ENCODE measurements around the gene ZNF681.
"Not testable (repeated sequence)": the region's sequence is repeated elsewhere in the genome, so short reads cannot be mapped to it uniquely, and the experiment has no call there.

Gene ZNF681

DNA sequence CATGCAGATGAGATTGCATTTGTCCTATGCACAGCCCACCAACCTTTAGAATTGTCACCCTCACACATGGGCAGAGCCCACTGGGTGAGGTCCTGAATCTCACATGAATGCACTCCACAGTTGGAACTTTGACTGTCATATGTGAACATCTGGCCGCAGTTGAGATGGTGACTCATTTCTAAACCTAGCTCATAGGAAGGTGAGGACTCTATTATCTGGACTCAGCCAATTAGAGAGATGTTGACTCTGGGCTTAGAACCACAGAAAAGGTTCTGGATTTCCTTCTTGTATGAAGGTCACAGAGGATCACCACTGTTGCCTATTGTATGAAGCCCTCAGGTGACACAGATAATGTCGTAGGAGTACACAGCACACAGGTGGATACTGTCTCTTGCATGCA lies 25.6 kb upstream of the ZNF681 start:
- H3K27me3 Mint-ChIP-seq = no peaks in the 10 kb centered on the region
- ATAC-seq (ENCODE audit: low read depth) (no peak), DNase-seq (ENCODE audit: low spot score in 2 of 2) (no peak)
- no peak overlapping the region for H3K27ac Mint-ChIP-seq
- no peaks in the 10 kb centered on the region for H3K9me3 Mint-ChIP-seq
- no peak overlapping the region for H3K4me3 Mint-ChIP-seq
- H3K4me1 Mint-ChIP-seq = no peaks in the 10 kb centered on the region
- peaks cover 23% of the 10 kb centered on the region for H3K36me3 Mint-ChIP-seq

DNA sequence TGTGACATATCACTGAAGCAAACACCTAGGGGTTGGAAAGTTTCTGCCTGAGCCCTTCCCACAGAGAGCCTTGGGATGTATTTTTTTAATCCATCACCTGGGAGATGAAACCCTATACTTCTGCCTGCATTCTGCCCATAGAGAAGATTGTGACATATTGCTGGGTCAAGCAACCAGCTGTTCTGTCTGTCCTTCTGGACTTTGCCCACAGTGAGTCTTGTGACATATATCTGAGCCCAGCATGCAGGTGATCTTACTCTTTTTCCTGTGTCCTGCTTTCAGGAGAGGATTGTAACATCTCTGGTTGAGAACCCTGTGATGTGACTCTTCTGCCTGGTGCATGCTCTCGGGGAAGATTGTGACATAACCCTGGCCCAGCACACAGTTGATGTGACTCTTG lies 24.9 kb upstream of the ZNF681 start:
- Mint-ChIP-seq H3K36me3 (peaks cover 27% of the 10 kb centered on the region), H3K4me1 (no peaks in the 10 kb centered on the region), H3K27me3 (no peaks in the 10 kb centered on the region), H3K4me3 (no peak overlapping the region), H3K9me3 (no peaks in the 10 kb centered on the region), H3K27ac (no peak overlapping the region)
- ATAC-seq (ENCODE audit: low read depth) (no peak), DNase-seq (ENCODE audit: low spot score in 2 of 2) (no peak)

DNA sequence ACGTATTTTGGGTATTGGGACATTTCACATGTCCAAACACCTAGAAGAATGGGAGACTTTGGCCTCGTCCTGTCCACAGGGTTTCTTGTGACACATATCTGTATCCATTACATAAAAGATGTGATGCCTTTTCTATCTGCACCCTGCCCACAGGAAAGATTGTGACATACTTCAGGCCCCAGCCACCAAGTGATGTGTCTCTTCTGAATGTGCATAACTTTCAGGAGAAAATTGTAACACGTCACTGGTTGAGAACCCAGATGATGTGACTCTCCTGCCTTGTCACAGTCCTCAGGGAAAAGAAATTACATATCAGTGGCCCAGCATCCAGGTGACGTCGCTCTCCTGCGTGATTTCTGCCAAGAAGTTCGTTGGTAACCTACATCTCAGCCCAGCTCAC lies 21.0 kb upstream of the ZNF681 start:
- H3K9me3 Mint-ChIP-seq = no peaks in the 10 kb centered on the region
- no peak overlapping the region for H3K4me3 Mint-ChIP-seq
- DNase-seq (ENCODE audit: low spot score in 2 of 2) (no peak), ATAC-seq (ENCODE audit: low read depth) (no peak)
- H3K4me1 Mint-ChIP-seq = peaks cover 2% of the 10 kb centered on the region
- H3K27me3 Mint-ChIP-seq = no peaks in the 10 kb centered on the region
- H3K27ac Mint-ChIP-seq = no peak overlapping the region
- peaks cover 25% of the 10 kb centered on the region for H3K36me3 Mint-ChIP-seq

DNA sequence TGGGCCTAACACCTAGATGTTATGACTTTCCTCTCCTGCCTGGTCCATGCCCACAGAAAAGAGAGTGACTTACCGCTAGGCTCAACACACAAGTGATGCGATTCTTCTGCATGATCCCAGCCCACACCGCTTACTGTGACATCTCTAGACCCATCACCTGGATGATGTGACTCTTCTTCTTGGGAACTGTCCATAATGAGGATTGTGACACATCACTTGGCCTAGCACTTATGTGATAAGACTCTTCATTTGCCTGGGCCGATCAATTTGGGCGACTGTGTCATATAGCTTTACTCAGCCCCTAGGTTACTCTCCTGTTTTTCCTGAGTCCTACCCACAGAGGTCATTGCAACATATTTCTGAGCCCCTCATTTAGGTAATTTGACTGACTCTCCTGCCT lies 19.9 kb upstream of the ZNF681 start:
- Mint-ChIP-seq H3K27ac (no peak overlapping the region), H3K9me3 (no peaks in the 10 kb centered on the region), H3K4me3 (no peak overlapping the region), H3K27me3 (no peaks in the 10 kb centered on the region), H3K36me3 (peaks cover 29% of the 10 kb centered on the region), H3K4me1 (peaks cover 5% of the 10 kb centered on the region)
- ATAC-seq (ENCODE audit: low read depth) (no peak), DNase-seq (ENCODE audit: low spot score in 2 of 2) (no peak)

DNA sequence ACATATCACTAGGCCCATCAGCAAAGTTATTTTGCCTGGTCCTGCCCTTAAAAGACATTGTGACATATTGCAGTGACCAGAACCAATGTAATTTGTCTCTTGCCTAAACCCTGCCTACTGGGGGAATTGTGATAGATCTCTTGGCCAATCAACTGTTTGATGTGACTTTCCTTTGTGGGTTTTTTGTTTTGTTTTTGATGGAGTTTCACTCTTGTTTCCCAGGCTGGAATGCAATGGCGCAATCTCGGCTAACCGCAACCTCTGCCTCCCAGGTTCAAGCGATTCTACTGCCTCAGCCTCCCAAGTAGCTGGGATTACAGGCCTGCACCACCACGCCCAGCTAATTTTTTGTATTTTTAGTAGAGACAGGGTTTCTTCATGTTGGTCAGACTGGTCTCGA lies 19.3 kb upstream of the ZNF681 start:
- H3K9me3 Mint-ChIP-seq; H3K4me3 Mint-ChIP-seq; H3K4me1 Mint-ChIP-seq; ATAC-seq (ENCODE audit: low read depth); DNase-seq (ENCODE audit: low spot score in 2 of 2); H3K27me3 Mint-ChIP-seq; H3K27ac Mint-ChIP-seq: not testable (repeated sequence)
- peaks cover 29% of the 10 kb centered on the region for H3K36me3 Mint-ChIP-seq

DNA sequence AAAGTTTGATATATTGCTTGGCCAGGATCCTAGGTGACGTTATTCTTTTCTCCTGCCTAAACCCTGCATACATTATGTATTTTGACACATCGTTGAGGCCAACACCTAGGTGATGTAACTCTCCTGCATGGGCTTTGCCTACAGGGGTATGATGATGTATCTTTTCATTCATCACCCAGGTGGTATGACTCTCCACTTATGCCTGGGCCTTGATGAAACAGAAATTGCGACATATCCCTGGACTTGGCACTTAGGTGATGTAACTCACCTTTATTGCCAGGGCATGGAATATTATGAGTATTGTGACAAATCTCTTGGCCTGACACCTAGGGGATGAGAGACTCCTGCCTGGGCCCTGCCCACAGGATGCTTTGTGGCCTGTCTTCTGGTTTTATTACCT lies 18.5 kb upstream of the ZNF681 start:
- peaks cover 25% of the 10 kb centered on the region for H3K36me3 Mint-ChIP-seq
- no peaks in the 10 kb centered on the region for H3K9me3 Mint-ChIP-seq
- H3K4me3 Mint-ChIP-seq = no peak overlapping the region
- no peaks in the 10 kb centered on the region for H3K27me3 Mint-ChIP-seq
- DNase-seq (ENCODE audit: low spot score in 2 of 2) (no peak), ATAC-seq (ENCODE audit: low read depth) (no peak)
- H3K27ac Mint-ChIP-seq = no peak overlapping the region
- peaks cover 5% of the 10 kb centered on the region for H3K4me1 Mint-ChIP-seq

DNA sequence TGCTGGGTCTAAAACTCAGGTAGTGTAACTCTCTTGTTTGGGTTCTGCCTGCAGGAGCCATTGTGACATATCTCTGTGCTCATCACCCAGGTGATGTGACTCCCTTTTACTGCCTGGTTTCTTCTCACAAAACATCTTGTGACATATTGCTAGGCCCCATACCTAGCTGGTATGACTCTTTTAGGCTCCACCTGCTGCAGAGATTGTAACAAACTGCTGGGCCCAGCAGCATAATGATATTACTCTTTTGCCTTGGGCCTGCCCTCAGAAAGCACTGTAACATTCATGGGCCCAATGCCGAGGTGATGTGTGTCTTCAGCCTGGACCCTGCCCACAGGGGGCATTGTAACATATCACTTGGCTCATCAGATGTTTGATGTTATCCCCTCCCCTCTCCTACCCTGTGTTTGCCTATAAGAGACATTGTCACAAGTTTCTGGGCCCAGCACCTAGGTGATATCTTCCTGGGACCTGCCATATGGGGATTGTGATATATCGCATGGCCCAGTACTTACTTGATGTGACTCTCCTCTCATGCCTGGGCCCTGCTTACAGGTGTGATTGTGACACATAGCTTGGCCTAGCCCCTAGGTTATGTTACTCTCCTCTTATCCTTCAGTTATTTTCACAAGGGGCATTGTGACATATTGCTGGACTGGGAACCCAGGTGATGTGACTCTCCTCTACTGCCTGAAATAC lies 18.0 kb upstream of the ZNF681 start:
- DNase-seq (ENCODE audit: low spot score in 2 of 2) = no peak
- no peaks in the 10 kb centered on the region for H3K27me3 Mint-ChIP-seq
- H3K9me3 Mint-ChIP-seq = no peaks in the 10 kb centered on the region
- peaks cover 23% of the 10 kb centered on the region for H3K36me3 Mint-ChIP-seq
- H3K27ac Mint-ChIP-seq = peak overlapping the region; percentile 4
- ATAC-seq (ENCODE audit: low read depth) = no peak
- H3K4me3 Mint-ChIP-seq = no peak overlapping the region
- peaks cover 5% of the 10 kb centered on the region for H3K4me1 Mint-ChIP-seq

DNA sequence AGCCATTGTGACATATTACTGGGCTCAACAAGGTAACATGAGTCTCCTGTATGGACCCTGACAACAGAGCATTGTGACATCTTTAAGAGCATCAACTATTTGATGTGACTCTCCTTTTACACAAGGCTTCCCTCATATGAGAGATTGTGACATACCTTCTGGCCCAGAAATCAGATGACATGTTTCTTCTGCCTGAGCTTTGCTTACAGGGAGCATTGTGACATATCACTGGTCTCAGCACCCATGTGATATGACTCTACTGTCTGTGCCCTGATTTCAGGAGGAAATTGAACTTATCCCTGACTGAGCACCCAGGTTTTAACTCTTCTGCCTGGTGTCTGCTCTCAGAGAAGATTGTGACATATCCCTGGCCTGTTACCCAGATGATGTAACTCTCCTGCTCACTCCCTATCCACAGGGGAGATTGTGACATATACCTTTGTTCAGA lies 15.9 kb upstream of the ZNF681 start:
- H3K4me1 Mint-ChIP-seq = peaks cover 5% of the 10 kb centered on the region
- H3K27me3 Mint-ChIP-seq = no peaks in the 10 kb centered on the region
- peaks cover 17% of the 10 kb centered on the region for H3K36me3 Mint-ChIP-seq
- no peak overlapping the region for H3K4me3 Mint-ChIP-seq
- H3K27ac Mint-ChIP-seq = no peak overlapping the region
- ATAC-seq (ENCODE audit: low read depth) = no peak
- no peaks in the 10 kb centered on the region for H3K9me3 Mint-ChIP-seq
- DNase-seq (ENCODE audit: low spot score in 2 of 2) = no peak

DNA sequence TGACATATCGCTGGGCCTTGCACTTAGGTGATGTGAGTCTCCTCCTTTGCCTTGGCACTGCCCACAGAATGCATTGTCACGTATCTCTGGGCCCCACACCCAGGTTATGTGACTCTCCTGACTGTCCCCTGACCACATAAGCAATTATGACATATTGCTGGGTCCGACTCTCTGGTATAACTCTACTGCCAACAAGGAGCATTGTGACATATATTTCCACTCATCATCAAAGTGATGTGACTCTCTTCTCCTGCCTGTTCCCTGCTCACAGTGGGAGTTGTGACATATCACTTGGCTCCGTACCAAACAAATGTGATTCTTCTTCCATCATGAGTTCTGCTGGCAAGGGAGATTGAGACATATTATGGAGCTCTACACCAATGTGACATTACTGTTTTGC lies 15.4 kb upstream of the ZNF681 start:
- H3K27ac Mint-ChIP-seq = no peak overlapping the region
- H3K36me3 Mint-ChIP-seq = peaks cover 13% of the 10 kb centered on the region
- H3K4me1 Mint-ChIP-seq = peaks cover 5% of the 10 kb centered on the region

DNA sequence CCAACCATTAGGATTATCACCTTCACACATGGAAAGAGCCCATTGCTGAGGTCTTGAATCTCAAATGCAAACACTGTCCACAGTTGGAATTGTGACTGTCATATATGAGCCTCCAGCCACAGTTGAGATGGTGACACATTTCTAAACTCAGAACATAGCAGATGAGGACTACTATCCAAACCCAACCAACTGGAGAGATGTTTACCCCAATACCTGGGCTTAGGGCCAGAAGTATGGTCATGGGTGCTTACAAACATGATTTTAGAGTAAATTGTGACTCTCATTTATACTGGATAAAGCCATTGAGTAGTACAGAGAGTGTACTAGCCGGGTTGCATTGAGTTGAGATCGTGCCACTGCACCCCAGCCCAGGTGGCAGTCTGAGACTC lies 14.0 kb upstream of the ZNF681 start:
- no peak for ATAC-seq (ENCODE audit: low read depth)
- H3K4me3 Mint-ChIP-seq = no peak overlapping the region
- H3K36me3 Mint-ChIP-seq = peaks cover 8% of the 10 kb centered on the region
- no peaks in the 10 kb centered on the region for H3K27me3 Mint-ChIP-seq
- peaks cover 5% of the 10 kb centered on the region for H3K4me1 Mint-ChIP-seq
- H3K27ac Mint-ChIP-seq = no peak overlapping the region
- DNase-seq (ENCODE audit: low spot score in 2 of 2) = no peak
- H3K9me3 Mint-ChIP-seq = no peaks in the 10 kb centered on the region

More for the DNA sequence above, 15.4 kb upstream of the ZNF681 start:
- no peaks in the 10 kb centered on the region for H3K9me3 Mint-ChIP-seq
- H3K4me3 Mint-ChIP-seq = no peak overlapping the region
- H3K27me3 Mint-ChIP-seq = no peaks in the 10 kb centered on the region
- no peak for ATAC-seq (ENCODE audit: low read depth)
- no peak for DNase-seq (ENCODE audit: low spot score in 2 of 2)

DNA sequence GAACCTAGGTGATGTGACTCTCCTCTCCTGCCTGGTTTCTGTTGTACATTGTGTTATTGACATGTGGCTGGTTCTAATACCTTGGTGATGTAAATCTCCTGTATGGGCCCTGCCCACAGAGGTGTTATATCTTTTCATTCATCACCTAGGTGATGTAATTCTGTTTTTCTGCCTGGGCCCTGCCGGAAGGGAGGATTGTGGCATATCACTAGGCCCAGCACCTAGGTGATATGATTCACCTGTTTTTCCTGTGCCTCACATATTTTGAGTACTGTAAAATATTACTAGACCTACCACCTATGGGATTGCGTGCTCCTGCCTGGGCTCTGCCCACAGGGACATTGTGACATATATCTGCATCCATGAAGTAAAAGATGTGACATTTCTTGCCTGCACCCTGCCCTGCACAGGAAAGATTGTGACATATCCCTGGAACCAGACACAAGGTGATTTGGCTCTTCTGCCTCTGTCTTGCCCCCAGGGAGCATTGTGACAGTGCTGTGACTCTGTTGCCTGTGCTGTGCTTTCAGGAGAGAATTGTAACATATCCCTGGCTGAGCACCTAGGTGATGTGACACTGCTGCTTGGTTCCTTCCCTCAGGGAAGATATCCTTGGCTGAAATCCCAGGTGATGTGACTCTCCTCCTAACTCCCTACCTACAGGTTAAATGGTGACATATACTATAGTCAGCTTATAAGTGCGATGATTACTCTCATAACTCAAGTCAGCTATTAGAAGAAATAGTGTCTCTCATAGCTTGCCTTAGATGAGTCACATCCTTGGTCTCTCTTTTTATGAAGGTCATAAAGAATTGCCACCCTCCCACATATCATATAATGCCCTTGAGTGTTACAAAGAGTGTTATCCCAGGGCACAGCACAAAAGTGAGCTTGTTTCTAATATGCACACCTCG lies 13.3 kb upstream of the ZNF681 start:
- no peak for DNase-seq (ENCODE audit: low spot score in 2 of 2)
- peaks cover 7% of the 10 kb centered on the region for H3K36me3 Mint-ChIP-seq
- H3K27ac Mint-ChIP-seq = no peak overlapping the region
- ATAC-seq (ENCODE audit: low read depth) = no peak
- H3K4me3 Mint-ChIP-seq = no peak overlapping the region
- no peaks in the 10 kb centered on the region for H3K9me3 Mint-ChIP-seq
- peaks cover 5% of the 10 kb centered on the region for H3K4me1 Mint-ChIP-seq
- no peaks in the 10 kb centered on the region for H3K27me3 Mint-ChIP-seq

DNA sequence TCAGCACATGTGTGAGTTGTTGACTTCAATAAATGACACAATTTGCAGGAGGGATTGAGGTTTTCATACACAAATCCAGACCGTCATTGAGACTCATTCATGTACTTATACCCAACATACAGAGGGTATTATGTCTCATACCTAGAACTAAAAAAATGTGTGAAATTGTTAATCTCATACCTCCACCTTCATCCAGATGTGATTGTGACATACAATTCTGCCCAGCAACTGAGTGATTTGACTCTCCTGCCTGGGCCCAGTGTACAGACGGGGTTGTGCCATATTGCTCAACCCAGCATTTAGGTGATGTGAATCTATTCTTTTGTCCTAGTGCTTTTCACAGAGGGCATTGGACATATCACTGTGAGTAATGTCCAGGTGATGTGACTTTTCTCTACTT lies 12.6 kb upstream of the ZNF681 start:
- Mint-ChIP-seq H3K27ac (no peak overlapping the region), H3K9me3 (no peaks in the 10 kb centered on the region), H3K4me3 (no peak overlapping the region), H3K4me1 (peaks cover 3% of the 10 kb centered on the region), H3K27me3 (no peaks in the 10 kb centered on the region), H3K36me3 (peaks cover 5% of the 10 kb centered on the region)
- ATAC-seq (ENCODE audit: low read depth) (no peak), DNase-seq (ENCODE audit: low spot score in 2 of 2) (no peak)

DNA sequence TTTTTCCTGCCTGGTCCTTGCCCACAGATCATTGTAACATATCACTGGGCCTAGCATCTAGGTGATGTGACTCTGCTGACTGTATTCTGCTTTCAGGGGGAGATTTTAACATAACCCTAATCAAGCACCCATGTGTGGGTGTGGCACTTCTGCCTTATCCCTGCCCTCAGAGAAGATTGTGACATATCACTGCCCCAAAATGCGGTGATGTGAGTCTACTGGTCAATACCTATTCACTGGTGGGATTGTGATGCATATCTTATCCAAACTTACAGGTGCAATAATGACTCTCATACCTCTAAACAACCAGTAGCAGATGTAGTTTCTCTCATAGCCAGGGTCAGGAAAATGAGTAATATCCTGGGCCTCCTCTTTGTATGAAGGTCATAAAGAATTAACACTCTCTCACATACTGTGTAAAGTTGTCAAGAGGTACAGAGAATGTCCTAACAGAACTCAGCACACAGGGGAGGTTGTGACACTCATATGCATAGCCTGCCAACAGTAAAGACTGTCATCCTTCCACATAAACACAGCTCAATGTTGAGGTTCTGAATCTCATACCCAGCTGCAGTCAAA lies 12.1 kb upstream of the ZNF681 start:
- no peak for ATAC-seq (ENCODE audit: low read depth)

DNA sequence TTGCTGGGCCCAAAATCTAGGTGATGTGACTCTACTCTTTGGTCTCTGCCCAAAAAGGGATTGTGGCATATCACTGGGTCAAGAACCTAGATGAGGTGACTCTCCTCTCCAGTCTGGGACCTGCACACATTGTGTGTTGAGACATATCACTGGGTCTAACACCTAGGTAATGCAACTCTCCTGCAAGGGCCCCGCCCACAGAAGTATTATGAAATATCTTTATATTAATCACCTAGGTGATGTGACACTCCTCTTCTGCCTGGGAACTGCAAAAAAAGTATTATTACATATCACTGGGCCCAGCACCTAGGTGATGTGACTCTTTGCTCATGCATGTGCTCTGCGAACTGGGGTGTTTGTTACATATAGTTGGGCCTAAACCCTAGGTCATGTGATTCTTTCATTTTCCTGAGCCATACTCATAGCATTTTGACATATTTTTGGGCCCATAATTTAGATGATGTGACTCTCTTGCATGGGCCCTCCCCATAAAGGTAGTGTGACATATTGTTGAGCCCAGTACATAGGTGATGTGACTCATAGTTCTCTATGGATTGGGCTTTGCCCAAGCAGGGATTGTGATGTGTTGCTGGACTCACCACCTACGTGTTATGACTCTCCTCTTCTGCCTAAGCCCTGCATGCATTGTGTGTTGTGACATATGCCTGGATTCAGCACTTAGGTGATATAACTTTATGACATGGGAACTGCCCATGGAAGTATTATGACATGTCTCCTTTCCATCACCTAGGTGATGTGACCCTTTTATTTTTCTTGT lies 11.2 kb upstream of the ZNF681 start:
- no peak overlapping the region for H3K4me3 Mint-ChIP-seq
- H3K9me3 Mint-ChIP-seq = no peaks in the 10 kb centered on the region
- H3K27ac Mint-ChIP-seq = no peak overlapping the region
- DNase-seq (ENCODE audit: low spot score in 2 of 2) (no peak), ATAC-seq (ENCODE audit: low read depth) (no peak)
- H3K36me3 Mint-ChIP-seq = peaks cover 5% of the 10 kb centered on the region
- H3K4me1 Mint-ChIP-seq = peaks cover 3% of the 10 kb centered on the region
- no peaks in the 10 kb centered on the region for H3K27me3 Mint-ChIP-seq

More for the DNA sequence above, 12.1 kb upstream of the ZNF681 start:
- Mint-ChIP-seq H3K4me3 (no peak overlapping the region), H3K27ac (no peak overlapping the region), H3K27me3 (no peaks in the 10 kb centered on the region), H3K9me3 (no peaks in the 10 kb centered on the region), H3K4me1 (peaks cover 3% of the 10 kb centered on the region), H3K36me3 (peaks cover 5% of the 10 kb centered on the region)
- no peak for DNase-seq (ENCODE audit: low spot score in 2 of 2)
